Neural progenitor cell (in vitro differentiated cells): ENCODE data around the gene SMG1.
"Not testable (repeated sequence)": the region's sequence is repeated elsewhere in the genome, so short reads cannot be mapped to it uniquely, and the experiment has no call there.

Experiments used
- CTCF ChIP-seq: fragments of 200-600 bp; sonication (generic); IDR thresholded peaks from 2 replicates; pipeline ENCODE4 v1.5.1; 2017; ENCODE audit warnings: antibody characterized with exemption, mild to moderate bottlenecking
- EZH2 ChIP-seq: fragments of 200-600 bp; sonication (generic); IDR thresholded peaks from 2 replicates; pipeline ENCODE4 v1.6.1; 2017; ENCODE audit warnings: antibody characterized with exemption, mild to moderate bottlenecking, moderate library complexity
- EZH2phosphoT487 ChIP-seq: fragments of 200-600 bp; sonication (generic); IDR thresholded peaks from 2 replicates; pipeline ENCODE4 v1.6.1; 2017; ENCODE audit warnings: antibody characterized with exemption

- not testable (repeated sequence) for TF ChIP-seq CTCF, EZH2phosphoT487, EZH2
These were observed 145.0 kb downstream of the SMG1 start for GRCh38 chr16:18781232-18781631.
